GM23338 (cell line): ENCODE results near the gene CCT2. TPM values are rescaled to one million over a fixed set of nuclear protein-coding genes. Genes with fewer than 3 reads are reported as not detected.

Experiments
- ATAC-seq: fragments of 200-7000 bp; cut with Tn5 transposase; 3 replicates; pipeline ENCODE4 v1.9.1; 2020
- DNase-seq: peaks from one replicate; pipeline ENCODE4 v3.0.0-alpha.2; 2015; ENCODE audit warnings: low spot score
- H2AFZ ChIP-seq: fragments of 200-600 bp; sonication (generic); 2 replicates; pipeline ENCODE4 v1.8.0; 2016; ENCODE audit warnings: antibody characterized with exemption, mild to moderate bottlenecking, moderate library complexity
- H3F3A ChIP-seq: fragments of 200-600 bp; sonication (generic); replicated peaks from 2 replicates; pipeline ENCODE4 v1.8.0; 2017; ENCODE audit warnings: antibody characterized with exemption, mixed run types, low read depth
- H3K27ac ChIP-seq: fragments of 200-600 bp; sonication (generic); 2 replicates; pipeline ENCODE4 v1.6.1; 2016; ENCODE audit warnings: low read depth
- H3K27me3 ChIP-seq: fragments of 200-600 bp; sonication (generic); 2 replicates; pipeline ENCODE4 v1.8.0; 2016; ENCODE audit warnings: mild to moderate bottlenecking, mixed run types, moderate library complexity; ENCODE audit not compliant: insufficient read depth
- H3K36me3 ChIP-seq: fragments of 200-600 bp; sonication (generic); 2 replicates; pipeline ENCODE4 v1.8.0; 2016; ENCODE audit warnings: mild to moderate bottlenecking; ENCODE audit not compliant: insufficient read depth
- H3K4me1 ChIP-seq: fragments of 200-600 bp; sonication (generic); 2 replicates; pipeline ENCODE4 v1.8.0; 2016; ENCODE audit warnings: mild to moderate bottlenecking, moderate library complexity; ENCODE audit not compliant: insufficient read depth
- H3K4me2 ChIP-seq: fragments of 200-600 bp; sonication (generic); 2 replicates; pipeline ENCODE4 v1.7.1; 2017; ENCODE audit warnings: mixed run types
- H3K4me3 ChIP-seq: fragments of 200-600 bp; sonication (generic); 2 replicates; pipeline ENCODE4 v1.6.1; 2016; ENCODE audit warnings: mixed run types
- H3K79me2 ChIP-seq: fragments of 200-600 bp; sonication (generic); replicated peaks from 2 replicates; pipeline ENCODE4 v1.8.0; 2017; ENCODE audit warnings: mild to moderate bottlenecking; ENCODE audit not compliant: insufficient read depth
- H3K9me2 ChIP-seq: fragments of 200-600 bp; sonication (generic); 2 replicates; pipeline ENCODE4 v1.8.0; 2017; ENCODE audit not compliant: insufficient read depth
- H4K20me1 ChIP-seq: fragments of 200-600 bp; sonication (generic); replicated peaks from 2 replicates; pipeline ENCODE4 v1.8.0; 2017; ENCODE audit warnings: mild to moderate bottlenecking; ENCODE audit not compliant: insufficient read depth
- H3K27ac Mint-ChIP-seq: 2 replicates; pipeline ENCODE4 v1.8.0; 2020; ENCODE audit warnings: inconsistent platforms, mild to moderate bottlenecking, moderate library complexity, mixed read lengths
- H3K27me3 Mint-ChIP-seq: 3 replicates; pipeline ENCODE4 v1.8.0; 2022; ENCODE audit warnings: low read depth, mild to moderate bottlenecking, moderate library complexity, mixed read lengths, inconsistent platforms; ENCODE audit not compliant: insufficient read depth, poor library complexity
- H3K36me3 Mint-ChIP-seq: 3 replicates; pipeline ENCODE4 v1.8.0; 2021; ENCODE audit warnings: low read depth, mild to moderate bottlenecking, inconsistent platforms, moderate library complexity, mixed read lengths
- H3K4me1 Mint-ChIP-seq: 3 replicates; pipeline ENCODE4 v1.8.0; 2020; ENCODE audit warnings: mild to moderate bottlenecking, inconsistent platforms, mixed read lengths
- H3K4me3 Mint-ChIP-seq: 3 replicates; pipeline ENCODE4 v1.8.0; 2021; ENCODE audit warnings: moderate library complexity, mild to moderate bottlenecking, inconsistent platforms, mixed read lengths
- H3K9me3 Mint-ChIP-seq: 3 replicates; pipeline ENCODE4 v1.8.0; 2020; ENCODE audit warnings: moderate library complexity, mild to moderate bottlenecking, inconsistent platforms, mixed read lengths
- CREB1 ChIP-seq: fragments of 250-450 bp; sonication (Bioruptor Pico); IDR thresholded peaks from 2 replicates; pipeline ENCODE4 v1.5.0; 2020; ENCODE audit warnings: low read depth, mild to moderate bottlenecking, moderate library complexity
- CTCF ChIP-seq, 2 experiments: fragments of 200-600 bp in 1 of 2; sonication (generic) in 1 of 2; conservative IDR thresholded peaks; 2 replicates each; pipeline versions ENCODE4 v1.5.1 to v1.6.1; 2016 to 2017; ENCODE audit warnings: antibody characterized with exemption in 2 of 2, low read depth in 2 of 2, mild to moderate bottlenecking in 2 of 2, moderate library complexity in 1 of 2
- EZH2 ChIP-seq: fragments of 200-600 bp; sonication (generic); IDR thresholded peaks from one replicate; pipeline ENCODE4 v1.8.0; 2017; ENCODE audit warnings: antibody characterized with exemption, mild to moderate bottlenecking, low read depth; ENCODE audit not compliant: unreplicated experiment
- JUNB ChIP-seq: IDR thresholded peaks from one replicate; pipeline ENCODE4 v1.6.1; 2016; ENCODE audit warnings: antibody characterized with exemption; ENCODE audit not compliant: unreplicated experiment
- NANOG ChIP-seq: IDR thresholded peaks from 2 replicates; pipeline ENCODE4 v1.6.1; 2016; ENCODE audit warnings: antibody characterized with exemption, borderline replicate concordance
- POLR2AphosphoS5 ChIP-seq: IDR thresholded peaks from 2 replicates; pipeline ENCODE4 v1.6.1; 2016; ENCODE audit warnings: antibody characterized with exemption, low read depth
- REST ChIP-seq: IDR thresholded peaks from one replicate; pipeline ENCODE4 v1.6.1; 2018; ENCODE audit warnings: antibody characterized with exemption; ENCODE audit not compliant: unreplicated experiment
- STAT1 ChIP-seq: IDR thresholded peaks from one replicate; pipeline ENCODE4 v1.6.1; 2016; ENCODE audit warnings: antibody characterized with exemption; ENCODE audit not compliant: unreplicated experiment
- ZNF114 ChIP-seq: fragments of 250-450 bp; sonication (Bioruptor Pico); IDR thresholded peaks from 2 replicates; pipeline ENCODE4 v1.5.0; 2020; ENCODE audit warnings: mild to moderate bottlenecking, moderate library complexity
- ZNF462 ChIP-seq: fragments of 250-450 bp; sonication (Bioruptor Pico); IDR thresholded peaks from 2 replicates; pipeline ENCODE4 v1.5.0; 2020; ENCODE audit warnings: mild to moderate bottlenecking, moderate library complexity
- polyA plus RNA-seq: library from polyadenylated mRNA; unstranded; fragments of >200 nt; fragmentation: Nextera tagmentation; extraction: Ambion mirVana; gene quantifications from 2 replicates; pipeline ENCODE4 v1.2.1, GENCODE V29; 2016
- total RNA-seq: library from RNA; depleted of rRNA; stranded (reverse); fragments of >200 nt; shearing (Covaris generic); gene quantifications from 2 replicates; pipeline ENCODE4 v1.2.3, GENCODE V29; 2014

The CCT2 gene
- total and polyA plus RNA-seq, 2 experiments from 2014 or later = 434 to 778 TPM

- TF ChIP-seq REST = no peak
- TF ChIP-seq ZNF114 (CRISPR knock-in tag) = no peak
- no peak for TF ChIP-seq CTCF (conservative IDR thresholded peaks at IDR 0.05; ENCODE audit: low read depth in 2 of 2)
- TF ChIP-seq POLR2AphosphoS5 = no peak
These were observed 13.0 kb downstream of the CCT2 start (continued) for GRCh38 chr12:69598174-69598753.

GRCh38 chr12:69600804-69601203 is 15.5 kb downstream of the CCT2 start:
- Histone ChIP-seq H3K9me2 (no peaks in the 10 kb centered on the region), H3F3A (peaks cover 12% of the 10 kb centered on the region), H4K20me1 (peaks cover 28% of the 10 kb centered on the region), H3K4me1 (no peaks in the 10 kb centered on the region), H2AFZ (no peak overlapping the region), H3K27ac (no peak overlapping the region), H3K4me3 (no peak overlapping the region), H3K4me2 (no peak overlapping the region), H3K27me3 (no peaks in the 10 kb centered on the region), H3K36me3 (peaks cover 59% of the 10 kb centered on the region), H3K79me2 (no peaks in the 10 kb centered on the region; the same call in 1 of the 2 replicates)
- ATAC-seq = peak; percentile 22; the same call in 1 of the 3 replicates
- no peak overlapping the region for H3K27ac Mint-ChIP-seq
- peaks cover 4% of the 10 kb centered on the region; the same call in 1 of the 3 replicates for H3K9me3 Mint-ChIP-seq
- peaks cover 81% of the 10 kb centered on the region for H3K36me3 Mint-ChIP-seq
- no peaks in the 10 kb centered on the region for H3K4me1 Mint-ChIP-seq
- DNase-seq = no peak
- H3K4me3 Mint-ChIP-seq = no peak overlapping the region
- peaks cover 7% of the 10 kb centered on the region for H3K27me3 Mint-ChIP-seq
- TF ChIP-seq STAT1 = no peak
- no peak for TF ChIP-seq CTCF (conservative IDR thresholded peaks at IDR 0.05; ENCODE audit: low read depth in 2 of 2)
- TF ChIP-seq ZNF462 (CRISPR knock-in tag) = no peak
- TF ChIP-seq POLR2AphosphoS5 = no peak
- no peak for TF ChIP-seq ZNF114 (CRISPR knock-in tag)
- no peak for TF ChIP-seq NANOG
- TF ChIP-seq CREB1 (CRISPR knock-in tag) = no peak
- no peak for TF ChIP-seq JUNB
- no peak for TF ChIP-seq EZH2
